Body of pancreas (tissue), 4 donors: ENCODE data around the gene THBS1. TPM values are rescaled to one million over a fixed set of nuclear protein-coding genes. Genes with fewer than 3 reads are reported as not detected.
A peak's percentile ranks its signal among the peaks of the same experiment; 100 is the strongest.

ENCODE experiments used
- ATAC-seq: fragments of 150-250 bp; one replicate; pipeline ENCODE4 v1.9.1; 2016
- DNase-seq, 4 donors: peaks; one replicate each; pipeline ENCODE4 v3.0.0-alpha.2; 2019
- H3K27ac ChIP-seq, 4 donors: fragments of 200-600 bp; sonication (generic); 1 replicate in 3 of 4; 2 replicates in 1 of 4; pipeline versions ENCODE4 v1.5.1 to v1.6.1; 2016 to 2019; ENCODE audit warnings: mild to moderate bottlenecking in 1 of 4, mixed read lengths in 1 of 4, moderate library complexity in 1 of 4
- H3K27me3 ChIP-seq, 2 donors: fragments of 200-600 bp; sonication (generic); one replicate each; pipeline ENCODE4 v1.6.0; 2016; ENCODE audit warnings: mild to moderate bottlenecking in 1 of 2
- H3K36me3 ChIP-seq, 2 donors: fragments of 200-600 bp; sonication (generic); replicated peaks in 1 of 2; 2 replicates each; pipeline ENCODE4 v1.5.1; 2016; ENCODE audit warnings: low read depth in 2 of 2; ENCODE audit not compliant: insufficient read depth in 1 of 2
- H3K4me1 ChIP-seq: fragments of 200-600 bp; sonication (generic); one replicate; pipeline ENCODE4 v1.6.0; 2016
- H3K4me3 ChIP-seq, 2 donors: fragments of 200-600 bp; sonication (generic); 1 replicate in 1 of 2; 2 replicates in 1 of 2; pipeline ENCODE4 v1.5.1; 2016 to 2019
- H3K9me3 ChIP-seq, 3 donors: fragments of 200-600 bp; sonication (generic); 1 replicate in 2 of 3; 2 replicates in 1 of 3; pipeline ENCODE4 v1.5.1; 2016
- POLR2A ChIP-seq, 3 donors: fragments of 450-650 bp; IDR thresholded peaks; one replicate each; pipeline ENCODE4 v1.6.1; 2016; ENCODE audit warnings: antibody characterized with exemption in 3 of 3, mild to moderate bottlenecking in 2 of 3
- WGBS, 2 donors: methylation state at CpG; one replicate each; pipeline ENCODE4 v1.1.5; 2017; 5-methylcytosine and 5-hydroxymethylcytosine counted together
- intact Hi-C: fragments of 100-400 bp; cut with DNase I; formaldehyde crosslinking; loops from one replicate; pipeline ENCODE4 v1.15.1; 2023
- total RNA-seq, 2 donors: library from RNA; depleted of rRNA; stranded (reverse); fragments of >200 nt; gene quantifications; one replicate each; pipeline ENCODE4 v1.1.0, GENCODE V29; 2016
- TF ChIP-seq, protein P1 (sequence below), 7 experiments: fragments of 450-650 bp in 4 of 7; fragments of 200-600 bp in 3 of 7; sonication (generic) in 3 of 7; IDR thresholded peaks; one replicate each; pipeline ENCODE4 v1.5.1; 2016 to 2019; ENCODE audit warnings: antibody characterized with exemption in 7 of 7

Gene THBS1
- total RNA-seq, 2 donors from 2014 or later, result 139 to 398 TPM

DNA sequence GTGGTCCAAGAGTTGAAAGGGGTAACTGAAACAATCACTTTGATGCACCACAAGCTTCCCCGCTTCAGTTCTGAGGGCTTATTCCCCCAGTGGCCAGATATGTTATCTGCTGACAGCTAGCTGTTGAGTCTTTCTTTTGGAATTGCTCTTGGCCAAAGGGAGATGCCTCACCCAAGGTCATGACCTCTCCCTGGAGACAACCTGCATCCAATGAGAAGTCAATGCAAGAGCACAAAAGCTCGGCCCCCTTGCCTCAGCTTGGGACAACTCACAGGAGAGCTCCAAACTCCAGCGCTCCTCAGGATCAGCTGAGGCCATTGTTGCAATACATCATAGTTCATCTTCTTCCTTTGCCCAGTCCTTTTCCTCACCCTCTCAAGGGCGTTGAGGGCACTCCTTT is 31.0 kb upstream of the THBS1 start:
- Histone ChIP-seq H3K9me3 (no peaks in the 10 kb centered on the region), H3K4me3 (no peak overlapping the region), H3K36me3 (no peaks in the 10 kb centered on the region), H3K27ac (no peak overlapping the region), H3K4me1 (peaks cover 9% of the 10 kb centered on the region), H3K27me3 (no peaks in the 10 kb centered on the region)
- no peak for TF ChIP-seq POLR2A (IDR thresholded peaks at IDR 0.05)
- TF ChIP-seq, protein P1, sequence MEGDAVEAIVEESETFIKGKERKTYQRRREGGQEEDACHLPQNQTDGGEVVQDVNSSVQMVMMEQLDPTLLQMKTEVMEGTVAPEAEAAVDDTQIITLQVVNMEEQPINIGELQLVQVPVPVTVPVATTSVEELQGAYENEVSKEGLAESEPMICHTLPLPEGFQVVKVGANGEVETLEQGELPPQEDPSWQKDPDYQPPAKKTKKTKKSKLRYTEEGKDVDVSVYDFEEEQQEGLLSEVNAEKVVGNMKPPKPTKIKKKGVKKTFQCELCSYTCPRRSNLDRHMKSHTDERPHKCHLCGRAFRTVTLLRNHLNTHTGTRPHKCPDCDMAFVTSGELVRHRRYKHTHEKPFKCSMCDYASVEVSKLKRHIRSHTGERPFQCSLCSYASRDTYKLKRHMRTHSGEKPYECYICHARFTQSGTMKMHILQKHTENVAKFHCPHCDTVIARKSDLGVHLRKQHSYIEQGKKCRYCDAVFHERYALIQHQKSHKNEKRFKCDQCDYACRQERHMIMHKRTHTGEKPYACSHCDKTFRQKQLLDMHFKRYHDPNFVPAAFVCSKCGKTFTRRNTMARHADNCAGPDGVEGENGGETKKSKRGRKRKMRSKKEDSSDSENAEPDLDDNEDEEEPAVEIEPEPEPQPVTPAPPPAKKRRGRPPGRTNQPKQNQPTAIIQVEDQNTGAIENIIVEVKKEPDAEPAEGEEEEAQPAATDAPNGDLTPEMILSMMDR (IDR thresholded peaks at IDR 0.05), result no peak
- WGBS, 2 donors, result 71% methylated on average over 4 of the region's 4 CpGs
- DNase-seq (no peak), ATAC-seq (no peak)
- intact Hi-C loops, result no loop called here

DNA sequence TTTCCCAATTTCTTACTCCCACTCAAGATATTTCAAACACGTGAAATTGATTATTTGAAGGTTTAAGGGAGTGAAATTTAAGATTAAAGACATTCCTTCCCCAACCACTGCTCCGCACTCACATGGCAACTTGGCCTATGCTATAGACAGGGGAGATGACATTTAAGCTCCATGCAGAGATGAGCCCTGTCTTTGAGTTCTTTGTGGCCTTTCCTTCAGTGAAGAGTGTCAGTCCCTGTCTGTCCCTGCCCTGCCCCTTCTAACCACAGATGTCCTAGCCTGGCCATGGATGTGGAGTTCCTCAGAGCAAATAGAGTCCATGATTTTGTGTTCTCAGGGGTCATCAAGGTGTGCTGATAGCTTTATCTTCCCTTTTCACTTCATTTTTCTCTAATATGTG is 29.4 kb upstream of the THBS1 start:
- Histone ChIP-seq H3K4me3 (no peak overlapping the region), H3K36me3 (no peaks in the 10 kb centered on the region), H3K9me3 (no peaks in the 10 kb centered on the region), H3K27me3 (no peaks in the 10 kb centered on the region), H3K4me1 (peaks cover 9% of the 10 kb centered on the region), H3K27ac (no peak overlapping the region)
- ATAC-seq (no peak), DNase-seq (no peak)
- WGBS, 2 donors, result 81 to 83% methylated on average over 2 of the region's 2 CpGs
- intact Hi-C loops, result no loop called here
- TF ChIP-seq POLR2A (IDR thresholded peaks at IDR 0.05), result no peak
- TF ChIP-seq, protein P1 (IDR thresholded peaks at IDR 0.05), result no peak

DNA sequence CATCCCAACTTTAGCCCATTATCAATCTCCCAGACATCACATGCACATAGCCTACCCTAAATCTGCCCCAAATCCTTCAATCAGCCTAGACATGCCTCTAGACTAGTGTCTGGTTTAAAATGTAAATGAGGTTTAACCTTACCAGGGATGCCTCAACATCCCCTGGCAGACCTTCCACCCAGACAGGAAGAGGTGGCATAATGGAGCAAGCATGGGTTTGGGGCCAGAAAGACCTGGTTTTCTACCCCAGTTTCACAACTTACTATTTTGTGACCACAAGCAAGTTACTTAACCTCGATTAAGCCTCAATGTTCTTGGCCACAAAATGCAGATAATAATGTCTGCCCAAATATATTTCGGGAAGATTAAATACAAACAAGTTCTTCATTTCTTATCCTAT is 28.3 kb upstream of the THBS1 start:
- WGBS, 2 donors, result 72 to 78% methylated on average over 2 of the region's 2 CpGs
- H3K4me3 ChIP-seq, result no peak overlapping the region
- DNase-seq, result no peak
- intact Hi-C loops, result no loop called here
- H3K36me3 ChIP-seq, result no peaks in the 10 kb centered on the region
- no peaks in the 10 kb centered on the region for H3K9me3 ChIP-seq
- no peak for ATAC-seq
- no peak overlapping the region for H3K27ac ChIP-seq
- H3K4me1 ChIP-seq, result peaks cover 9% of the 10 kb centered on the region
- H3K27me3 ChIP-seq, result no peaks in the 10 kb centered on the region
- TF ChIP-seq, protein P1 (IDR thresholded peaks at IDR 0.05), result no peak
- TF ChIP-seq POLR2A (IDR thresholded peaks at IDR 0.05), result no peak

DNA sequence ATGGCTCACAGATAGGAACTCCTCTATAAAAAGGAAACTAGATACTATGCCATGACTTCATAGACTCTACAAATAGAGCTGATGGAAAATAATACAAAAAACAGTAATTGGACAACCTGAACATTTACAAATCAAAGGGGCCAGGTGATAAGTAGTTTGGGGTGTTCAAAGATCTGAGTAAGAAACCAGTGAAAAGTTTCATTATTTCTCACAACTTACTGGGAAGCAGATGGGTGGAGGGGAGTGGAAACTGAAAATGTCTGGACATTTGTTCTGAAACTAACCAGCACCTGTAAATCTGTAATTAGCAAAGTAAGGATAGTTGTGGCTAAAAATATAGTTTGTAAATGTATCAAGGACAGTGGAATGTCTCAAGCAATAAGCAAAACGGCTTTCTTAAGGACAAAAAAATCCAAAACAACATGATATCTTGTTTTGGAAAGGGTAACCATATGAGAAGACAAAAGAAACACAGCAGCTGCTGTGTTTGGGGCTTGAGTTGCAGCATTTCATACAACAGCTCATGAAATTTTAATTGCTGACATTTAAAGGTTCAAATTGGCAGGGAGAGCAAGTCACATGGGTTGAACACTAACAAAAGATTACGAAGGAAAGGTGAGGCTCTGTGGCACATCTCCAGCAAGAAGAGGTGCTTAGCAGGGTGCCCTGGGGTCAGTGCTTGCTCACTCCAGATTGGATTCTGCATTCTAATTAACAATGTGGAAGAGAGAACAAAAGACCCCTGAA is 26.8 kb upstream of the THBS1 start:
- Histone ChIP-seq H3K4me3 (no peak overlapping the region), H3K27me3 (no peaks in the 10 kb centered on the region), H3K9me3 (no peaks in the 10 kb centered on the region), H3K36me3 (no peaks in the 10 kb centered on the region), H3K4me1 (peaks cover 9% of the 10 kb centered on the region), H3K27ac (no peak overlapping the region)
- no peak for ATAC-seq
- DNase-seq, result peak in 3 of 4 donors; percentile 12 to 54 (median 13)
- TF ChIP-seq, protein P1 (IDR thresholded peaks at IDR 0.05), result no peak
- TF ChIP-seq POLR2A (IDR thresholded peaks at IDR 0.05), result no peak
- 24 to 25% methylated on average over 2 of the region's 2 CpGs for WGBS, 2 donors
- intact Hi-C loops, result no loop called here
